ENCODE measurements around the gene VAPB. TPM values are rescaled to one million over a fixed set of nuclear protein-coding genes. Genes with fewer than 3 reads are reported as not detected.

The VAPB gene
- total and polyA plus RNA-seq, 10 of the 15 experiments (the other 5 are each of a cell fraction or from before 2014, with no cell fraction given) = 3.2 to 28.6 (median 20.5) TPM

DNA sequence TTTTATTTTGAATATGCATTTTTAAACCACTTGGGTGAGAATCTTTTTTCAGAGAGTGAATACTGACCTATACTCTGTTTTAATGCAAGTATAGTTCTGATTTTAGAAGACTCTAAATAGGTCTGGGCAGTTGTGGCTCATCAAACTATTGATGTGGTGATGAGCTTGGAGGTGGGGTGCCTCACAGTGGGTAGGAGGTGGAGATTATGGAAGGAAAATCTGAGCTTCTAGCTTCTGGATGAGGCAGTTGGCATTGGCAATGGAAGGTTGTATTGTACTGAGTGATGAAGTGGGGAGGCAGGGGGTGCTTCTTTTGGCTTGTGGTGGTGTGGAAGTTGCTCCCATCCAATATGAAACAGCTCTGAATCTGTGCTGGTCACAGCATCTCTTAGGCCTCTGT, 52.7 kb downstream of the VAPB start (continued):
- TF ChIP-seq, protein P1, sequence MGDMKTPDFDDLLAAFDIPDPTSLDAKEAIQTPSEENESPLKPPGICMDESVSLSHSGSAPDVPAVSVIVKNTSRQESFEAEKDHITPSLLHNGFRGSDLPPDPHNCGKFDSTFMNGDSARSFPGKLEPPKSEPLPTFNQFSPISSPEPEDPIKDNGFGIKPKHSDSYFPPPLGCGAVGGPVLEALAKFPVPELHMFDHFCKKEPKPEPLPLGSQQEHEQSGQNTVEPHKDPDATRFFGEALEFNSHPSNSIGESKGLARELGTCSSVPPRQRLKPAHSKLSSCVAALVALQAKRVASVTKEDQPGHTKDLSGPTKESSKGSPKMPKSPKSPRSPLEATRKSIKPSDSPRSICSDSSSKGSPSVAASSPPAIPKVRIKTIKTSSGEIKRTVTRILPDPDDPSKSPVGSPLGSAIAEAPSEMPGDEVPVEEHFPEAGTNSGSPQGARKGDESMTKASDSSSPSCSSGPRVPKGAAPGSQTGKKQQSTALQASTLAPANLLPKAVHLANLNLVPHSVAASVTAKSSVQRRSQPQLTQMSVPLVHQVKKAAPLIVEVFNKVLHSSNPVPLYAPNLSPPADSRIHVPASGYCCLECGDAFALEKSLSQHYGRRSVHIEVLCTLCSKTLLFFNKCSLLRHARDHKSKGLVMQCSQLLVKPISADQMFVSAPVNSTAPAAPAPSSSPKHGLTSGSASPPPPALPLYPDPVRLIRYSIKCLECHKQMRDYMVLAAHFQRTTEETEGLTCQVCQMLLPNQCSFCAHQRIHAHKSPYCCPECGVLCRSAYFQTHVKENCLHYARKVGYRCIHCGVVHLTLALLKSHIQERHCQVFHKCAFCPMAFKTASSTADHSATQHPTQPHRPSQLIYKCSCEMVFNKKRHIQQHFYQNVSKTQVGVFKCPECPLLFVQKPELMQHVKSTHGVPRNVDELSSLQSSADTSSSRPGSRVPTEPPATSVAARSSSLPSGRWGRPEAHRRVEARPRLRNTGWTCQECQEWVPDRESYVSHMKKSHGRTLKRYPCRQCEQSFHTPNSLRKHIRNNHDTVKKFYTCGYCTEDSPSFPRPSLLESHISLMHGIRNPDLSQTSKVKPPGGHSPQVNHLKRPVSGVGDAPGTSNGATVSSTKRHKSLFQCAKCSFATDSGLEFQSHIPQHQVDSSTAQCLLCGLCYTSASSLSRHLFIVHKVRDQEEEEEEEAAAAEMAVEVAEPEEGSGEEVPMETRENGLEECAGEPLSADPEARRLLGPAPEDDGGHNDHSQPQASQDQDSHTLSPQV (IDR thresholded peaks at IDR 0.05) = no peak
- no peak for TF ChIP-seq TCF7 (IDR thresholded peaks at IDR 0.05; ENCODE audit: borderline replicate concordance)
- no peak for TF ChIP-seq NFIC (IDR thresholded peaks at IDR 0.05; ENCODE audit: low read depth, low read length)

DNA sequence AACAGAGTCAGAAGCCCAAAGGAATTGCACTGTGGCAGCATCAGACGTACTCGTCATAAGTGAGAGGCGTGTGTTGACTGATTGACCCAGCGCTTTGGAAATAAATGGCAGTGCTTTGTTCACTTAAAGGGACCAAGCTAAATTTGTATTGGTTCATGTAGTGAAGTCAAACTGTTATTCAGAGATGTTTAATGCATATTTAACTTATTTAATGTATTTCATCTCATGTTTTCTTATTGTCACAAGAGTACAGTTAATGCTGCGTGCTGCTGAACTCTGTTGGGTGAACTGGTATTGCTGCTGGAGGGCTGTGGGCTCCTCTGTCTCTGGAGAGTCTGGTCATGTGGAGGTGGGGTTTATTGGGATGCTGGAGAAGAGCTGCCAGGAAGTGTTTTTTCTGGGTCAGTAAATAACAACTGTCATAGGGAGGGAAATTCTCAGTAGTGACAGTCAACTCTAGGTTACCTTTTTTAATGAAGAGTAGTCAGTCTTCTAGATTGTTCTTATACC, 55.8 kb downstream of the VAPB start:
- ChIA-PET CTCF (interaction anchor here (6.2 kb wide), 1 partner anchor 209 kb away, joined by 60 read pairs; no protein-coding TSS in a partner anchor), POLR2A (interaction anchor here (0.6 kb wide), 1 partner anchor 9 kb away, joined by 3 read pairs; no protein-coding TSS in a partner anchor), SMC1A (ENCODE audit: uncharacterized antibody, unreplicated experiment) (no interaction called here), RAD21 (ENCODE audit: unreplicated experiment) (no interaction called here)
- intact Hi-C loops (cut with micrococcal nuclease; ENCODE audit: unreplicated experiment) (no loop called here), in situ Hi-C loops (cut with MboI) (no loop called here)
- no peak overlapping the region for H3K27ac ChIP-seq (ENCODE audit: control insufficient read depth, insufficient read depth)
- no peaks in the 10 kb centered on the region for H3K27me3 ChIP-seq (replicated peaks in 1 of 2; ENCODE audit: control insufficient read depth in 2 of 2, insufficient read depth in 2 of 2, low read length in 1 of 2)
- no peak overlapping the region for H3K4me2 ChIP-seq (ENCODE audit: control insufficient read depth, insufficient read depth)
- no peaks in the 10 kb centered on the region for H4K20me1 ChIP-seq (ENCODE audit: control insufficient read depth, insufficient read depth)
- no TSS peak for BruUV-seq (replicated peaks)
- no peak overlapping the region for H3K4me3 ChIP-seq
- peaks cover 7 to 12% of the 10 kb centered on the region in 2 experiments for H3K36me3 ChIP-seq (ENCODE audit: control insufficient read depth in 2 of 2, insufficient read depth in 2 of 2, low read length in 1 of 2)
- no peaks in the 10 kb centered on the region for H3K9me3 ChIP-seq (replicated peaks; ENCODE audit: control insufficient read depth, insufficient read depth, low read length)
- no peak overlapping the region for H2AFZ ChIP-seq (ENCODE audit: control insufficient read depth, low read depth, low read length)
- no peaks in the 10 kb centered on the region; the same call in 1 of the 2 replicates for H3K79me2 ChIP-seq (ENCODE audit: control insufficient read depth, insufficient read depth, low read length)
- ATAC-seq (no peak), FAIRE-seq (no peak), DNase-seq (ENCODE audit: low read depth, low spot score) (no peak)
- no peak overlapping the region for H3K9ac ChIP-seq (ENCODE audit: control insufficient read depth, insufficient read depth, low read length)
- H3K4me1 ChIP-seq (ENCODE audit: control insufficient read depth, insufficient read depth, low read length) = peaks cover 10% of the 10 kb centered on the region
- 97% methylated on average over 5 of the region's 5 CpGs for WGBS (ENCODE audit: insufficient coverage, insufficient replicate concordance, low lambda C conversion rate, missing lambda C conversion rate)
- TF ChIP-seq YY1 (IDR thresholded peaks at IDR 0.05; ENCODE audit: low read depth, low read length) (no peak), MTA2 (IDR thresholded peaks at IDR 0.05; ENCODE audit: low read depth) (no peak)
- TF ChIP-seq, protein P2, sequence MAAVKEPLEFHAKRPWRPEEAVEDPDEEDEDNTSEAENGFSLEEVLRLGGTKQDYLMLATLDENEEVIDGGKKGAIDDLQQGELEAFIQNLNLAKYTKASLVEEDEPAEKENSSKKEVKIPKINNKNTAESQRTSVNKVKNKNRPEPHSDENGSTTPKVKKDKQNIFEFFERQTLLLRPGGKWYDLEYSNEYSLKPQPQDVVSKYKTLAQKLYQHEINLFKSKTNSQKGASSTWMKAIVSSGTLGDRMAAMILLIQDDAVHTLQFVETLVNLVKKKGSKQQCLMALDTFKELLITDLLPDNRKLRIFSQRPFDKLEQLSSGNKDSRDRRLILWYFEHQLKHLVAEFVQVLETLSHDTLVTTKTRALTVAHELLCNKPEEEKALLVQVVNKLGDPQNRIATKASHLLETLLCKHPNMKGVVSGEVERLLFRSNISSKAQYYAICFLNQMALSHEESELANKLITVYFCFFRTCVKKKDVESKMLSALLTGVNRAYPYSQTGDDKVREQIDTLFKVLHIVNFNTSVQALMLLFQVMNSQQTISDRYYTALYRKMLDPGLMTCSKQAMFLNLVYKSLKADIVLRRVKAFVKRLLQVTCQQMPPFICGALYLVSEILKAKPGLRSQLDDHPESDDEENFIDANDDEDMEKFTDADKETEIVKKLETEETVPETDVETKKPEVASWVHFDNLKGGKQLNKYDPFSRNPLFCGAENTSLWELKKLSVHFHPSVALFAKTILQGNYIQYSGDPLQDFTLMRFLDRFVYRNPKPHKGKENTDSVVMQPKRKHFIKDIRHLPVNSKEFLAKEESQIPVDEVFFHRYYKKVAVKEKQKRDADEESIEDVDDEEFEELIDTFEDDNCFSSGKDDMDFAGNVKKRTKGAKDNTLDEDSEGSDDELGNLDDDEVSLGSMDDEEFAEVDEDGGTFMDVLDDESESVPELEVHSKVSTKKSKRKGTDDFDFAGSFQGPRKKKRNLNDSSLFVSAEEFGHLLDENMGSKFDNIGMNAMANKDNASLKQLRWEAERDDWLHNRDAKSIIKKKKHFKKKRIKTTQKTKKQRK (IDR thresholded peaks at IDR 0.05; ENCODE audit: low read depth, low read length) = no peak
- TF ChIP-seq, protein P3, sequence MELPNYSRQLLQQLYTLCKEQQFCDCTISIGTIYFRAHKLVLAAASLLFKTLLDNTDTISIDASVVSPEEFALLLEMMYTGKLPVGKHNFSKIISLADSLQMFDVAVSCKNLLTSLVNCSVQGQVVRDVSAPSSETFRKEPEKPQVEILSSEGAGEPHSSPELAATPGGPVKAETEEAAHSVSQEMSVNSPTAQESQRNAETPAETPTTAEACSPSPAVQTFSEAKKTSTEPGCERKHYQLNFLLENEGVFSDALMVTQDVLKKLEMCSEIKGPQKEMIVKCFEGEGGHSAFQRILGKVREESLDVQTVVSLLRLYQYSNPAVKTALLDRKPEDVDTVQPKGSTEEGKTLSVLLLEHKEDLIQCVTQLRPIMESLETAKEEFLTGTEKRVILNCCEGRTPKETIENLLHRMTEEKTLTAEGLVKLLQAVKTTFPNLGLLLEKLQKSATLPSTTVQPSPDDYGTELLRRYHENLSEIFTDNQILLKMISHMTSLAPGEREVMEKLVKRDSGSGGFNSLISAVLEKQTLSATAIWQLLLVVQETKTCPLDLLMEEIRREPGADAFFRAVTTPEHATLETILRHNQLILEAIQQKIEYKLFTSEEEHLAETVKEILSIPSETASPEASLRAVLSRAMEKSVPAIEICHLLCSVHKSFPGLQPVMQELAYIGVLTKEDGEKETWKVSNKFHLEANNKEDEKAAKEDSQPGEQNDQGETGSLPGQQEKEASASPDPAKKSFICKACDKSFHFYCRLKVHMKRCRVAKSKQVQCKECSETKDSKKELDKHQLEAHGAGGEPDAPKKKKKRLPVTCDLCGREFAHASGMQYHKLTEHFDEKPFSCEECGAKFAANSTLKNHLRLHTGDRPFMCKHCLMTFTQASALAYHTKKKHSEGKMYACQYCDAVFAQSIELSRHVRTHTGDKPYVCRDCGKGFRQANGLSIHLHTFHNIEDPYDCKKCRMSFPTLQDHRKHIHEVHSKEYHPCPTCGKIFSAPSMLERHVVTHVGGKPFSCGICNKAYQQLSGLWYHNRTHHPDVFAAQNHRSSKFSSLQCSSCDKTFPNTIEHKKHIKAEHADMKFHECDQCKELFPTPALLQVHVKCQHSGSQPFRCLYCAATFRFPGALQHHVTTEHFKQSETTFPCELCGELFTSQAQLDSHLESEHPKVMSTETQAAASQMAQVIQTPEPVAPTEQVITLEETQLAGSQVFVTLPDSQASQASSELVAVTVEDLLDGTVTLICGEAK (IDR thresholded peaks at IDR 0.05; ENCODE audit: borderline replicate concordance) = no peak
- TF ChIP-seq, protein P4, sequence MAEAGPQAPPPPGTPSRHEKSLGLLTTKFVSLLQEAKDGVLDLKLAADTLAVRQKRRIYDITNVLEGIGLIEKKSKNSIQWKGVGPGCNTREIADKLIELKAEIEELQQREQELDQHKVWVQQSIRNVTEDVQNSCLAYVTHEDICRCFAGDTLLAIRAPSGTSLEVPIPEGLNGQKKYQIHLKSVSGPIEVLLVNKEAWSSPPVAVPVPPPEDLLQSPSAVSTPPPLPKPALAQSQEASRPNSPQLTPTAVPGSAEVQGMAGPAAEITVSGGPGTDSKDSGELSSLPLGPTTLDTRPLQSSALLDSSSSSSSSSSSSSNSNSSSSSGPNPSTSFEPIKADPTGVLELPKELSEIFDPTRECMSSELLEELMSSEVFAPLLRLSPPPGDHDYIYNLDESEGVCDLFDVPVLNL (IDR thresholded peaks at IDR 0.05; ENCODE audit: low read depth, low read length) = no peak
